Measurements from ENCODE around the gene TMC2. TPM values are rescaled to one million over a fixed set of nuclear protein-coding genes. Genes with fewer than 3 reads are reported as not detected.

Gene TMC2
- total RNA-seq, 1 experiment from 2014 or later: not detected

- Mint-ChIP-seq H3K27me3 (ENCODE audit: low read depth) (peaks cover 12% of the 10 kb centered on the region), H3K36me3 (no peaks in the 10 kb centered on the region), H3K4me1 (peaks cover 5% of the 10 kb centered on the region; the same call in 1 of the 2 replicates), H3K27ac (no peak overlapping the region), H3K9me3 (peaks cover 3% of the 10 kb centered on the region; the same call in 1 of the 2 replicates), H3K4me3 (no peak overlapping the region)
- no peak for DNase-seq (ENCODE audit: low spot score)
- ChIA-PET CTCF (no interaction called here), POLR2A (no interaction called here)
- no peak for ATAC-seq
- no peak for TF ChIP-seq EMX1 (CRISPR knock-in tag; IDR thresholded peaks at IDR 0.05)
- TF ChIP-seq ATF2 (CRISPR knock-in tag; IDR thresholded peaks at IDR 0.05; ENCODE audit: borderline replicate concordance, low read depth): no peak
- no peak for TF ChIP-seq CREM (CRISPR knock-in tag; IDR thresholded peaks at IDR 0.05)
- no peak for TF ChIP-seq TEAD4 (CRISPR knock-in tag; IDR thresholded peaks at IDR 0.05)
- TF ChIP-seq STAT6 (CRISPR knock-in tag; conservative IDR thresholded peaks at IDR 0.05; ENCODE audit: low read depth): no peak
- TF ChIP-seq ZNF121 (CRISPR knock-in tag; IDR thresholded peaks at IDR 0.05): no peak
- no peak for TF ChIP-seq ZNF219 (CRISPR knock-in tag; IDR thresholded peaks at IDR 0.05; ENCODE audit: borderline replicate concordance)
- no peak for TF ChIP-seq ELF4 (CRISPR knock-in tag; IDR thresholded peaks at IDR 0.05; ENCODE audit: low read depth)
- TF ChIP-seq ERG (CRISPR knock-in tag; IDR thresholded peaks at IDR 0.05): no peak
- no peak for TF ChIP-seq CTCF (IDR thresholded peaks at IDR 0.05)
- no peak for TF ChIP-seq IRF1 (CRISPR knock-in tag; IDR thresholded peaks at IDR 0.05)
- no peak for TF ChIP-seq SP1 (CRISPR knock-in tag; conservative IDR thresholded peaks at IDR 0.05)
- TF ChIP-seq PRRX2 (CRISPR knock-in tag; IDR thresholded peaks at IDR 0.05): no peak
Measured at GRCh38 chr20:2593756-2594155, 57.4 kb downstream of the TMC2 start.

- Mint-ChIP-seq H3K4me1 (peaks cover 10% of the 10 kb centered on the region), H3K36me3 (no peaks in the 10 kb centered on the region), H3K27ac (no peak overlapping the region), H3K9me3 (peaks cover 3% of the 10 kb centered on the region; the same call in 1 of the 2 replicates), H3K4me3 (no peak overlapping the region), H3K27me3 (ENCODE audit: low read depth) (peaks cover 10% of the 10 kb centered on the region)
- no peak for ATAC-seq
- POLR2A ChIA-PET: no interaction called here
- DNase-seq (ENCODE audit: low spot score): no peak
- CTCF ChIA-PET: no interaction called here
- TF ChIP-seq ZNF138 (CRISPR knock-in tag; conservative IDR thresholded peaks at IDR 0.05): no peak
- no peak for TF ChIP-seq ZNF263 (CRISPR knock-in tag; IDR thresholded peaks at IDR 0.05; ENCODE audit: low read depth)
- no peak for TF ChIP-seq ZNF219 (CRISPR knock-in tag; IDR thresholded peaks at IDR 0.05; ENCODE audit: borderline replicate concordance)
- TF ChIP-seq MLX (CRISPR knock-in tag; IDR thresholded peaks at IDR 0.05): no peak
- no peak for TF ChIP-seq ZNF671 (CRISPR knock-in tag; IDR thresholded peaks at IDR 0.05)
- TF ChIP-seq CREB1 (CRISPR knock-in tag; IDR thresholded peaks at IDR 0.05): no peak
- no peak for TF ChIP-seq FOXP1 (CRISPR knock-in tag; IDR thresholded peaks at IDR 0.05; ENCODE audit: borderline replicate concordance)
- no peak for TF ChIP-seq GRHL2 (CRISPR knock-in tag; IDR thresholded peaks at IDR 0.05; ENCODE audit: insufficient replicate concordance, severe bottlenecking)
- TF ChIP-seq FOXJ3 (CRISPR knock-in tag; IDR thresholded peaks at IDR 0.05; ENCODE audit: borderline replicate concordance): no peak
- TF ChIP-seq SMAD3 (CRISPR knock-in tag; IDR thresholded peaks at IDR 0.05; ENCODE audit: borderline replicate concordance): no peak
- TF ChIP-seq TCF7 (CRISPR knock-in tag; IDR thresholded peaks at IDR 0.05; ENCODE audit: low read depth): no peak
- TF ChIP-seq JAZF1 (CRISPR knock-in tag; IDR thresholded peaks at IDR 0.05): no peak
- TF ChIP-seq PRDM15 (CRISPR knock-in tag; IDR thresholded peaks at IDR 0.05): no peak
Measured at GRCh38 chr20:2595076-2595475, 58.7 kb downstream of the TMC2 start.

All from WTC11 (cell line).